Heart right ventricle (tissue), 16 donors: ENCODE data around the gene APOOL. TPM values are rescaled to one million over a fixed set of nuclear protein-coding genes. Genes with fewer than 3 reads are reported as not detected.

ENCODE experiments used
- ATAC-seq, 8 donors: fragments of 200-7000 bp; cut with Tn5 transposase; one replicate each; pipeline ENCODE4 v1.9.1; 2020; ENCODE audit warnings: mild to moderate bottlenecking in 8 of 8, moderate library complexity in 8 of 8, moderate number of reproducible peaks in 1 of 8
- DNase-seq, 2 donors: peaks; one replicate each; pipeline ENCODE4 v3.0.0-alpha.2; 2020
- H3K27ac ChIP-seq, 10 donors: fragments of 200-600 bp; sonication (generic) in 2 of 10; one replicate each; pipeline versions ENCODE4 v1.5.0 to v1.8.0; 2020 to 2022; ENCODE audit warnings: mild to moderate bottlenecking in 3 of 10
- H3K27me3 ChIP-seq, 7 donors: fragments of 200-600 bp; one replicate each; pipeline ENCODE4 v1.8.0; 2021 to 2022; ENCODE audit warnings: mild to moderate bottlenecking in 2 of 7
- H3K36me3 ChIP-seq, 9 donors: fragments of 200-600 bp; sonication (generic) in 1 of 9; one replicate each; pipeline versions ENCODE4 v1.5.0 to v1.8.0; 2020 to 2022; ENCODE audit warnings: mild to moderate bottlenecking in 2 of 9
- H3K4me1 ChIP-seq, 9 donors: fragments of 200-600 bp; sonication (generic) in 1 of 9; one replicate each; pipeline versions ENCODE4 v1.5.0 to v1.8.0; 2020 to 2022; ENCODE audit warnings: mild to moderate bottlenecking in 4 of 9
- H3K4me3 ChIP-seq, 10 donors: fragments of 200-600 bp; sonication (generic) in 2 of 10; one replicate each; pipeline versions ENCODE4 v1.5.0 to v1.8.0; 2020 to 2022; ENCODE audit warnings: mild to moderate bottlenecking in 7 of 10, moderate library complexity in 2 of 10
- H3K9me3 ChIP-seq, 11 donors: fragments of 200-600 bp in 10 of 11; sonication (generic) in 2 of 11; one replicate each; pipeline versions ENCODE4 v1.5.0 to v1.8.0; 2013 to 2022; ENCODE audit warnings: mild to moderate bottlenecking in 2 of 11, control low read depth in 1 of 11, moderate library complexity in 1 of 11
- WGBS, 2 donors: extraction: QIAGEN DNeasy Blood & Tissue Kit; methylation state at CpG; one replicate each; pipeline ENCODE4 v1.1.7; 2013; ENCODE audit warnings: inconsistent platforms in 1 of 2; 5-methylcytosine and 5-hydroxymethylcytosine counted together
- intact Hi-C, 10 donors: fragments of 100-400 bp; cut with DNase I; formaldehyde crosslinking; loops; one replicate each; pipeline versions ENCODE4 v1.11.1 to v1.14.2; 2022
- polyA plus RNA-seq, 2 donors: library from polyadenylated mRNA; stranded (reverse); fragments of 200-250 nt; gene quantifications; one replicate each; pipeline ENCODE4 v1.2.3, GENCODE V29; 2013
- total RNA-seq, 10 donors: library from RNA; stranded (reverse); fragmentation: NEBNext Ultra II Directional in 3 of 10; extraction: Animal tissue kit (Norgen Biotek cat#: 25700) in 3 of 10; gene quantifications; one replicate each; pipeline versions ENCODE4 v1.2.1 to v1.2.4, GENCODE V29; 2021 to 2023
- TF ChIP-seq, protein P1 (sequence below), 9 donors: fragments of 200-600 bp; sonication (generic) in 2 of 9; IDR thresholded peaks; one replicate each; pipeline versions ENCODE4 v1.5.0 to v1.8.0; 2021 to 2022; ENCODE audit warnings: antibody characterized with exemption in 9 of 9, mild to moderate bottlenecking in 5 of 9, moderate library complexity in 1 of 9
- donor health status: Arrhythmogenic right ventricular cardiomyopathy.
- donor health status: ischemic (EF 13 %, LVEDD 7.1; RV severe dilation, severe dysfunction).
- donor health status: healthy with polysubstance abuse.
- donor health status: DM: no; HTN: yes; CAD: no.
- donor health status: DM: no; HTN: no; CAD: no.
- donor health status: ischemic (EF 25% LVEDD 6.9; RV normal size, moderate dysfunction).
- donor health status: ischemic (EF 25% LVEDD 5.7; RV mildly dilated, moderate dysfunction).
- donor health status: healthy.
- donor health status: DM: yes; HTN: yes; CAD: no.
- donor health status: Ischemic cardiomyopathy.
- donor health status: ischemic (EF 35%, LVEDD 5.7; RV mildly dilated, moderate dysfunction).
- donor health status: nonischemic (EF 11% LVEDD 7.7; RV severe dilation, severe dysfunction).
- donor health status: DM: yes; HTN: yes; CAD: no.
- donor health status: PGD.
- donor health status: ischemic (EF 29% LVEDD 5.4; RV normal size, mild dysfunction).
- donor health status: nonischemic (EF 23%, LVEDD 6.1; RV moderate dilation, normal function).

The APOOL gene
- total and polyA plus RNA-seq, 12 donors: 4.6 to 60.7 (median 54.3) TPM

DNA sequence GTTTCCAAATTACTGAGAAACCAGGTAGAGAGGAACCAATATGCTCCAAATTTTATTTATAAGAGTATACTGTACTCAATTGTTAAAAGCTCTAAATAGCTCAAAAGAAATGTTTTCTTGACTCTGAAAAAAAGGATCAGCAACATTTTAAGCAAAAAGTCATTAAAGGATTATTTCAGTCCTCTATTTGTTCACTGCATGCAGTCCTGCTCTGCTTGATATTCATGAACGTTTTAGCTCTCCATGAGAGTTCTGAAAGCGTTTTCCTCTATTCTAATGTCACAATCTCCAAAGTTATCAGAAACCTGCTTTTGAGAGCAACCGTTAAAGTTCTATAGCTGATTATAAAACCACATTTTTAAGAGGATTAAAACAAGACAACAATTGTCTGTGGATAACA lies 110.5 kb downstream of the APOOL start:
- WGBS, 2 donors: 87 to 88% methylated on average over 3 of the region's 3 CpGs
- DNase-seq: no peak
- no peaks in the 10 kb centered on the region for H3K36me3 ChIP-seq
- H3K27me3 ChIP-seq: peaks cover 0 to 7% (median 0%) of the 10 kb centered on the region in 7 donors
- H3K4me1 ChIP-seq: no peaks in the 10 kb centered on the region
- no peak overlapping the region for H3K4me3 ChIP-seq
- intact Hi-C loops: loop anchor here in 9 of 10 donors (5.0 to 10.0 kb wide), 3 partner anchors 428 to 433 kb away; no protein-coding TSS in a partner anchor
- no peak overlapping the region for H3K27ac ChIP-seq
- TF ChIP-seq, protein P1, sequence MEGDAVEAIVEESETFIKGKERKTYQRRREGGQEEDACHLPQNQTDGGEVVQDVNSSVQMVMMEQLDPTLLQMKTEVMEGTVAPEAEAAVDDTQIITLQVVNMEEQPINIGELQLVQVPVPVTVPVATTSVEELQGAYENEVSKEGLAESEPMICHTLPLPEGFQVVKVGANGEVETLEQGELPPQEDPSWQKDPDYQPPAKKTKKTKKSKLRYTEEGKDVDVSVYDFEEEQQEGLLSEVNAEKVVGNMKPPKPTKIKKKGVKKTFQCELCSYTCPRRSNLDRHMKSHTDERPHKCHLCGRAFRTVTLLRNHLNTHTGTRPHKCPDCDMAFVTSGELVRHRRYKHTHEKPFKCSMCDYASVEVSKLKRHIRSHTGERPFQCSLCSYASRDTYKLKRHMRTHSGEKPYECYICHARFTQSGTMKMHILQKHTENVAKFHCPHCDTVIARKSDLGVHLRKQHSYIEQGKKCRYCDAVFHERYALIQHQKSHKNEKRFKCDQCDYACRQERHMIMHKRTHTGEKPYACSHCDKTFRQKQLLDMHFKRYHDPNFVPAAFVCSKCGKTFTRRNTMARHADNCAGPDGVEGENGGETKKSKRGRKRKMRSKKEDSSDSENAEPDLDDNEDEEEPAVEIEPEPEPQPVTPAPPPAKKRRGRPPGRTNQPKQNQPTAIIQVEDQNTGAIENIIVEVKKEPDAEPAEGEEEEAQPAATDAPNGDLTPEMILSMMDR (IDR thresholded peaks at IDR 0.05): no peak
- no peaks in the 10 kb centered on the region for H3K9me3 ChIP-seq
- ATAC-seq: no peak

DNA sequence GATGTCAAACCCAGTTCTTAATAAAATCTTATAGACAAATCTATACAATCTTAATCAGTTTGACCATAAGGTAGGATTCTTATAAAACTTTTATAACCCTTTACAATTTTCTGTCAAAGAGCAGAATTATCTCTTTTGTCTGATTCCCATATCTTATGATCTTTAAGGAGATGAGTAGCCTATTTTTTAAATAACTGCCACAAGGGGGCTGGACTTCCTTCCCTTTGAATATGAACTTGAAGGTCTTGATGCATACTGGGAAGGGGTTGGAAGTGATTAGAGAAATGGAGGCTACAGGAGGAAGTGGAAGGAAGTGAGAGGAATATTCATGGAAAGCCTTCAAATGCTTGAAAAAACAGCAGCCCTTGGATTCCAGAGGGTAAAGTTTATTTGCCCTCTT lies 111.1 kb downstream of the APOOL start:
- Histone ChIP-seq H3K27ac (no peak overlapping the region), H3K36me3 (no peaks in the 10 kb centered on the region), H3K4me3 (no peak overlapping the region), H3K9me3 (no peaks in the 10 kb centered on the region), H3K4me1 (no peaks in the 10 kb centered on the region), H3K27me3 (peaks cover 0 to 7% (median 0%) of the 10 kb centered on the region in 7 donors)
- TF ChIP-seq, protein P1 (IDR thresholded peaks at IDR 0.05): no peak
- ATAC-seq (no peak), DNase-seq (no peak)
- intact Hi-C loops: loop anchor here in 9 of 10 donors (5.0 to 10.0 kb wide), 3 partner anchors 428 to 433 kb away; no protein-coding TSS in a partner anchor

DNA sequence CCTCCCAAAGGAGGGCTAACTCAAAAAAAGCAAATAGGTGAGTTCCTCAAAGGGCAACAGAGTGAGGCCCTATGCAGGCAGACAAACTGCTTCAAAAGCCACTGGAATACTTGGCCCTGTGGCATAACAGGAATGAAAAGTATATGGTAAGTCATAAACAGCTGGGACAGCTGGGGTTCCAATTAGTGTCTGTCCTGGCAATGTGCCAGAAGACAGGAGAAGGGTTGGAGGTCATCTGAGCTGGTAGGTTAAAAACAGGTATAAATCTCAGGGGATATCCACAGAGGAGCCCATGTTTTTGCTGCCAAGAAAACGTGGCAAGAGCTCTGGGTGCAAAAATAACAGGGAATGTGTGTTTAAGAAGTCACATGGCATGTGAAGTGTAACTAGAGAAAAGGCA lies 111.6 kb downstream of the APOOL start:
- peaks cover 0 to 7% (median 0%) of the 10 kb centered on the region in 7 donors for H3K27me3 ChIP-seq
- H3K4me1 ChIP-seq: no peaks in the 10 kb centered on the region
- H3K27ac ChIP-seq: no peak overlapping the region
- H3K36me3 ChIP-seq: no peaks in the 10 kb centered on the region
- TF ChIP-seq, protein P1 (IDR thresholded peaks at IDR 0.05): no peak
- intact Hi-C loops: loop anchor here in 3 of 10 donors (10.0 kb wide), 1 partner anchor 430 kb away; no protein-coding TSS in a partner anchor
- H3K4me3 ChIP-seq: no peak overlapping the region
- DNase-seq (no peak), ATAC-seq (no peak)
- WGBS, 2 donors: 12 to 25% methylated on average over 1 of the region's 1 CpG
- no peaks in the 10 kb centered on the region for H3K9me3 ChIP-seq

DNA sequence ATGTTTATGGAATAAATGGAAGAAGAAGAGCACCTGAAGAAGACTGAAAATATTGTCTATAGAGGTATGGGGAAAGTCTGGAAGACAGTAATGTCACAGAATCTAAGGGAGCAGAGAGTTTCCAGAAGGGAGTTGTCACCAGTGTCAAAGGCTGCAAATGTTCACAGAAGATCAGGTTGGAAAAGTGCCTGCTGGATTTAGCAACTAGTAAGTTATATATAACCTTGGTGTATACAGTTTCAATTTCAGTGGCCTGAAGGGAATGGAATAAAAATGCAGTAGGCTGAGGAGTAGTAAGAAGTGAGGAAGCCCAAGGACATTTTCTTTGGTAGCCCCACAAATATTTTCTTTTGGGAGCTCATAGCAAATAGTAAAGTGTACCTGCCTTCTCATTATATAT lies 132.7 kb downstream of the APOOL start:
- Histone ChIP-seq H3K9me3 (no peaks in the 10 kb centered on the region), H3K36me3 (no peaks in the 10 kb centered on the region), H3K27me3 (peaks cover 0 to 20% (median 0%) of the 10 kb centered on the region in 7 donors), H3K4me3 (no peak overlapping the region), H3K4me1 (no peaks in the 10 kb centered on the region), H3K27ac (no peak overlapping the region)
- TF ChIP-seq, protein P1 (IDR thresholded peaks at IDR 0.05): no peak
- ATAC-seq (no peak), DNase-seq (no peak)
- intact Hi-C loops: no loop called here
